Progenitor cell of endocrine pancreas (in vitro differentiated cells): Measurements from ENCODE around the gene DLG4. TPM values are rescaled to one million over a fixed set of nuclear protein-coding genes. Genes with fewer than 3 reads are reported as not detected.
"Not testable (repeated sequence)": the region's sequence is repeated elsewhere in the genome, so short reads cannot be mapped to it uniquely, and the experiment has no call there.

Source experiments
- DNase-seq: peaks from one replicate; pipeline ENCODE4 v3.0.0; 2021; ENCODE audit warnings: low spot score; ENCODE audit not compliant: unreplicated experiment
- H3K27ac Mint-ChIP-seq: 2 replicates; pipeline ENCODE4 v1.8.0; 2021; ENCODE audit warnings: mild to moderate bottlenecking, moderate library complexity, mixed read lengths
- H3K27me3 Mint-ChIP-seq: 2 replicates; pipeline ENCODE4 v1.8.0; 2021; ENCODE audit warnings: mixed read lengths
- H3K36me3 Mint-ChIP-seq: 2 replicates; pipeline ENCODE4 v1.8.0; 2022; ENCODE audit warnings: mixed read lengths; ENCODE audit not compliant: insufficient read depth
- H3K4me1 Mint-ChIP-seq: 2 replicates; pipeline ENCODE4 v1.8.0; 2021; ENCODE audit warnings: low read depth, mixed read lengths
- H3K4me3 Mint-ChIP-seq: 2 replicates; pipeline ENCODE4 v1.8.0; 2021; ENCODE audit warnings: low read depth, mild to moderate bottlenecking, moderate library complexity, mixed read lengths
- H3K9me3 Mint-ChIP-seq: 2 replicates; pipeline ENCODE4 v1.8.0; 2021; ENCODE audit warnings: low read depth, mixed read lengths
- CTCF ChIP-seq: fragments of 200-600 bp; sonication (generic); IDR thresholded peaks from one replicate; pipeline ENCODE4 v1.5.0; 2021; ENCODE audit warnings: antibody characterized with exemption, mild to moderate bottlenecking; ENCODE audit not compliant: unreplicated experiment
- total RNA-seq: library from RNA; stranded (reverse); gene quantifications from 2 replicates; pipeline ENCODE4 v1.2.1, GENCODE V29; 2021

The DLG4 gene
- total RNA-seq, 1 donor from 2014 or later = 48.6 TPM

GRCh38 chr17:7184647-7185046 is 35.0 kb downstream of the DLG4 start:
- Mint-ChIP-seq H3K4me3 (no peak overlapping the region), H3K27me3 (no peaks in the 10 kb centered on the region), H3K36me3 (peaks cover 3% of the 10 kb centered on the region), H3K4me1 (no peaks in the 10 kb centered on the region), H3K9me3 (no peaks in the 10 kb centered on the region), H3K27ac (peak overlapping the region; percentile 73)
- DNase-seq = no peak
- no peak for TF ChIP-seq CTCF

DNA sequence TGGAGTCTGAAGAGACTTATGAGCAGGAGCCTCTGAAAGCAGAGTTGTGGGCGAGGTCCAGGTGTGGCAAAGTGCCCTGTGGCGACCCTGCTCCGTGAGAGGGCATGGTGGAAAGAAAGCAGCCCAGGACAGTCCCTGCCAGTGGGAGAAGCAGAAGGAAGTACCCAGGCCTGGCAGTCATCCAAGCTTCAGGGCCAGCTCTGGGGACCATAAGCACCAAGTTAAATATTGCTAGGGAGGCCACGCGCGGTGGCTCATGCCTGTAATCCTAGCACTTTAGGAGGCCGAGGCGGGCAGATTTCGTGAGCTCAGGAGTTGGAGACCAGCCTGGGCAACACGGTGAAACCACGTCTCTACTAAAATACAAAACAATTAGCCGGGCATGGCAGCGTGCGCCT is 35.5 kb downstream of the DLG4 start:
- TF ChIP-seq CTCF = no peak
- Mint-ChIP-seq H3K36me3 (no peaks in the 10 kb centered on the region), H3K9me3 (no peaks in the 10 kb centered on the region), H3K4me1 (no peaks in the 10 kb centered on the region), H3K4me3 (no peak overlapping the region), H3K27ac (peak overlapping the region; percentile 2), H3K27me3 (no peaks in the 10 kb centered on the region)
- no peak for DNase-seq

DNA sequence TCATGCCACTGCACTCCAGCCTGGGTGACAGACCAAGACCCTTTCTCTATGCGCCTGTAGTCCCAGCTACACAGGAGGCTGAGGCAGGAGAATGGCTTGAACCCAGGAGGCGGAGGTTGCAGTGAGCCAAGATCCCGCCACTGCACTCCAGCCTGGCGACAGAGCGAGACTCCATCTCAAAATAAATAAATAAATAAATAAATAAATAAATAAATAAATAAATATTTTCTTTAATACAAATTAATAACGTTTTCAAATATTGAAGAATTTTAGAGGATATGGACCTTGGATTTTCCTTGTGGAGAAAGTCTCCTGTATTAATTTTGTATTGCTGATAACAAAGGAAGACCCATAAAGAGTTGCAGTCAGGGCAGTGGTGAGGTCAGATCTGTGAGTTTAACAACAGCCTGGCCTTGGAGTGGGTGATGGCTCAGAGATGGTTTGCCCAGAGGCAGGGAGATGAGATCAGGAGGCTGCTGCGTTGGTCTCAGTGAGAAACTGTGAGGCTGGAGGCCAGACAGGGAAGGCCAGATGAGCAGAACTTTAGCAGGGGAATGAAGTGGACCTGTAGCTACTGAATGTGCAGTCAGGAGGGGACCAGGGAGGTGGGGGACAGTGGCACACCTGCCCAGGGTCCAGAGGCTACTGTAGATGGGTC is 36.1 kb downstream of the DLG4 start:
- Mint-ChIP-seq H3K4me1 (no peaks in the 10 kb centered on the region), H3K27me3 (no peaks in the 10 kb centered on the region), H3K36me3 (no peaks in the 10 kb centered on the region), H3K4me3 (no peak overlapping the region), H3K27ac (peak overlapping the region; percentile 2), H3K9me3 (no peaks in the 10 kb centered on the region)
- TF ChIP-seq CTCF = no peak
- DNase-seq = no peak

- DNase-seq, H3K36me3 Mint-ChIP-seq, H3K27me3 Mint-ChIP-seq, H3K9me3 Mint-ChIP-seq, H3K4me3 Mint-ChIP-seq, H3K4me1 Mint-ChIP-seq, H3K27ac Mint-ChIP-seq: not testable (repeated sequence)
Measured at GRCh38 chr17:7182101-7182500, 37.5 kb downstream of the DLG4 start.

- Mint-ChIP-seq H3K27ac (peak within 1 kb of the TSS; percentile 91), H3K4me3 (no peak within 1 kb of the TSS), H3K9me3 (no peaks in the 10 kb centered on the region), H3K27me3 (no peaks in the 10 kb centered on the region), H3K4me1 (peaks cover 8% of the 10 kb centered on the region), H3K36me3 (no peaks in the 10 kb centered on the region)
- no peak for DNase-seq
- TF ChIP-seq CTCF = no peak
Measured at GRCh38 chr17:7179317-7180254, 40.0 kb downstream of the DLG4 start, which contains the start of gene ASGR1. Gene ASGR1, minus strand, starts transcription at chr17:7179370. Its CDS starts 807 bp downstream, at chr17:7178563.
